Smooth muscle cell (in vitro differentiated cells): Measurements from ENCODE around the gene IL17REL. TPM values are rescaled to one million over a fixed set of nuclear protein-coding genes. Genes with fewer than 3 reads are reported as not detected.

ENCODE experiments used
- DNase-seq: peaks from one replicate; lab custom pipeline; 2025; ENCODE audit not compliant: unreplicated experiment; lab: John Stamatoyannopoulos, UW
- H2AFZ ChIP-seq: fragments of 200-600 bp; sonication (generic); 2 replicates; pipeline ENCODE4 v1.6.0; 2016; ENCODE audit warnings: antibody characterized with exemption, low read depth, mild to moderate bottlenecking
- H3F3A ChIP-seq: fragments of 200-600 bp; sonication (generic); 2 replicates; pipeline ENCODE4 v1.6.0; 2017; ENCODE audit warnings: antibody characterized with exemption, low read depth
- H3K27ac ChIP-seq: fragments of 200-600 bp; sonication (generic); 2 replicates; pipeline ENCODE4 v1.5.1; 2016; ENCODE audit warnings: low read depth, mild to moderate bottlenecking
- H3K27me3 ChIP-seq: fragments of 200-600 bp; sonication (generic); 2 replicates; pipeline ENCODE4 v1.6.1; 2016; ENCODE audit warnings: low read depth, mild to moderate bottlenecking
- H3K36me3 ChIP-seq: fragments of 200-600 bp; sonication (generic); 2 replicates; pipeline ENCODE4 v1.5.1; 2016; ENCODE audit warnings: low read depth
- H3K4me1 ChIP-seq: fragments of 200-600 bp; sonication (generic); 2 replicates; pipeline ENCODE4 v1.5.1; 2016; ENCODE audit warnings: low read depth
- H3K4me2 ChIP-seq: fragments of 200-600 bp; sonication (generic); 2 replicates; pipeline ENCODE4 v1.6.0; 2016; ENCODE audit warnings: mild to moderate bottlenecking
- H3K4me3 ChIP-seq: fragments of 200-600 bp; sonication (generic); 2 replicates; pipeline ENCODE4 v1.5.1; 2016; ENCODE audit warnings: mild to moderate bottlenecking
- H3K79me2 ChIP-seq: fragments of 200-600 bp; sonication (generic); 2 replicates; pipeline ENCODE4 v1.6.0; 2016; ENCODE audit warnings: low read depth, mild to moderate bottlenecking
- H3K9ac ChIP-seq: fragments of 200-600 bp; sonication (generic); 2 replicates; pipeline ENCODE4 v1.6.0; 2016; ENCODE audit warnings: low read depth
- H3K9me3 ChIP-seq: fragments of 200-600 bp; sonication (generic); replicated peaks from 2 replicates; pipeline ENCODE4 v1.5.1; 2016; ENCODE audit warnings: low read depth
- H4K20me1 ChIP-seq: fragments of 200-600 bp; sonication (generic); 2 replicates; pipeline ENCODE4 v1.6.0; 2016; ENCODE audit warnings: low read depth
- CTCF ChIP-seq: fragments of 200-600 bp; sonication (generic); IDR thresholded peaks from 2 replicates; pipeline ENCODE4 v1.5.1; 2017; ENCODE audit warnings: borderline replicate concordance, mild to moderate bottlenecking, antibody characterized with exemption; ENCODE audit not compliant: insufficient read depth, poor library complexity, severe bottlenecking
- WGBS: methylation state at CpG from one replicate; pipeline ENCODE4 v1.1.7; 2016; ENCODE audit warnings: low lambda C conversion rate; 5-methylcytosine and 5-hydroxymethylcytosine counted together
- polyA plus RNA-seq: library from polyadenylated mRNA; unstranded; fragments of >200 nt; fragmentation: Nextera tagmentation; extraction: Ambion mirVana; gene quantifications from 2 replicates; pipeline ENCODE4 v1.2.1, GENCODE V29; 2016
- total RNA-seq: library from RNA; depleted of rRNA; stranded (reverse); fragments of >200 nt; gene quantifications from 2 replicates; pipeline ENCODE4 v1.2.3, GENCODE V29; 2014

The IL17REL gene
- total and polyA plus RNA-seq, 2 experiments from 2014 or later: 0.04 TPM; not detected in 1

DNA sequence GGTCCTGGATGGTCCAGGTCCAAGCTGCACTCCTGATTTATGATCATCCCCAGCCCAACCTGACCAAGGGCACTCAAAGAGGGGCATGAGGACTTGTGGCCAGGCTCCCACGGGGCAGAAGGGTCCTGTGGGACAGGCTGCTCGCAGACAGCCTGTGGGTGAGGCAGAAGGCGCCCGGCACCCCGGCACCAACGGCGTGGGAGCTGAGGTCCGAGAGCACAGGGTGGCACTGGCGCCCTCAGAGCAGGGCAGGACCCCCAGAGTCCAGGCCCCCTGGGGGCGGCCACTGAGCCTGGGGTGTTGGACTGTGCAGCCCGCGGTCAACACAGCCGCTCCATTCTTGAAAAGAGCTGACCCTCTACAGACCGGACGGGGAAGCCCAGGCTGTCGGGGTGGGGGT, 3.3 kb downstream of the IL17REL start:
- Histone ChIP-seq H3K4me2 (no peak overlapping the region), H3K36me3 (no peaks in the 10 kb centered on the region), H3K4me1 (no peaks in the 10 kb centered on the region), H3K9ac (no peak overlapping the region), H3F3A (no peaks in the 10 kb centered on the region), H3K27me3 (peaks cover 40% of the 10 kb centered on the region), H3K9me3 (no peaks in the 10 kb centered on the region), H4K20me1 (no peaks in the 10 kb centered on the region), H3K4me3 (no peak overlapping the region), H3K27ac (no peak overlapping the region), H2AFZ (no peak overlapping the region), H3K79me2 (no peaks in the 10 kb centered on the region)
- 94% methylated on average over 9 of the region's 16 CpGs for WGBS
- TF ChIP-seq CTCF: no peak
- no peak for DNase-seq

- no peaks in the 10 kb centered on the region for H3K4me1 ChIP-seq
- H2AFZ ChIP-seq: no peak overlapping the region
- no peak overlapping the region for H3K4me2 ChIP-seq
- H3F3A ChIP-seq: no peaks in the 10 kb centered on the region
- peaks cover 32% of the 10 kb centered on the region for H3K27me3 ChIP-seq
- DNase-seq: no peak
- 88% methylated on average over 24 of the region's 24 CpGs for WGBS
- no peaks in the 10 kb centered on the region for H3K9me3 ChIP-seq
- H3K9ac ChIP-seq: no peak overlapping the region
- H3K79me2 ChIP-seq: no peaks in the 10 kb centered on the region
- no peaks in the 10 kb centered on the region for H4K20me1 ChIP-seq
- no peak overlapping the region for H3K4me3 ChIP-seq
- no peak for TF ChIP-seq CTCF
- no peak overlapping the region for H3K27ac ChIP-seq
- no peaks in the 10 kb centered on the region for H3K36me3 ChIP-seq
Measured at GRCh38 chr22:50008151-50009040, 4.2 kb downstream of the IL17REL start.

GRCh38 chr22:50007057-50007511, 5.5 kb downstream of the IL17REL start:
- Histone ChIP-seq H3F3A (no peaks in the 10 kb centered on the region), H3K4me1 (no peaks in the 10 kb centered on the region), H3K27me3 (peaks cover 25% of the 10 kb centered on the region), H2AFZ (no peak overlapping the region), H3K9ac (no peak overlapping the region), H3K4me3 (no peak overlapping the region), H3K36me3 (no peaks in the 10 kb centered on the region), H3K4me2 (no peak overlapping the region), H3K9me3 (no peaks in the 10 kb centered on the region), H3K27ac (no peak overlapping the region), H3K79me2 (no peaks in the 10 kb centered on the region), H4K20me1 (no peaks in the 10 kb centered on the region)
- no peak for TF ChIP-seq CTCF
- 79% methylated on average over 3 of the region's 3 CpGs for WGBS
- DNase-seq: no peak

DNA sequence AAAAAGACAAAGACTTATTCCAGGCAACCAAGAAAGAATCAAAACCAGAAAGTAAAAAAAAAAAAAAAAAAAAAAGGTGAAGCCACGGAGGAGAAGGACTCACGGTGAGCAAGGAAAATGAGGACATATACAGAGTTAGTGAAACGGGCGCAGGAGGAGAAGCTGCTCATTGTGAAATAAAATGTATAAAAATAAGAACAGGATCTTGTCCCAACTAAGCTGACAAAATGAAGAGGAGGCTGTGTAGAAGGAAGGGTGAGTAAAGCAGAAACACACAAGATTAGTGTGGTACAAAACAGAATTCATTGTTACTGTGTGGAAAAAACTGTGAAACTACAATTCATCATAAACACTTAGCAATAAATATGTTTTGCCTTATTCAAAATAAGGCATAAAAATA, 7.6 kb downstream of the IL17REL start:
- WGBS: 96% methylated on average over 4 of the region's 4 CpGs
- DNase-seq: no peak

More for the DNA sequence above, 7.6 kb downstream of the IL17REL start:
- Histone ChIP-seq H4K20me1 (no peaks in the 10 kb centered on the region), H2AFZ (no peak overlapping the region), H3K79me2 (no peaks in the 10 kb centered on the region), H3K4me2 (no peak overlapping the region), H3F3A (no peaks in the 10 kb centered on the region), H3K4me1 (peaks cover 1% of the 10 kb centered on the region), H3K9ac (no peak overlapping the region), H3K27me3 (peaks cover 8% of the 10 kb centered on the region), H3K9me3 (no peaks in the 10 kb centered on the region), H3K27ac (no peak overlapping the region), H3K36me3 (no peaks in the 10 kb centered on the region), H3K4me3 (no peak overlapping the region)
- no peak for TF ChIP-seq CTCF
